Stimulated activated CD4-positive, alpha-beta T cell treated with anti-CD3 and anti-CD28 coated beads, Interleukin-2, amount 100 ng/mL, for 48 hours (primary cell): Measurements from ENCODE around the gene RASAL2.
A peak's percentile ranks its signal among the peaks of the same experiment; 100 is the strongest.

Experiments used
- DNase-seq, 2 donors: peaks; one replicate each; pipeline ENCODE4 v3.0.0-alpha.2; 2020

Gene RASAL2

GRCh38 chr1:178528953-178529335, 435.0 kb downstream of the RASAL2 start:
- no peak for DNase-seq

GRCh38 chr1:178529364-178530036, 435.6 kb downstream of the RASAL2 start:
- DNase-seq, result no peak

DNA sequence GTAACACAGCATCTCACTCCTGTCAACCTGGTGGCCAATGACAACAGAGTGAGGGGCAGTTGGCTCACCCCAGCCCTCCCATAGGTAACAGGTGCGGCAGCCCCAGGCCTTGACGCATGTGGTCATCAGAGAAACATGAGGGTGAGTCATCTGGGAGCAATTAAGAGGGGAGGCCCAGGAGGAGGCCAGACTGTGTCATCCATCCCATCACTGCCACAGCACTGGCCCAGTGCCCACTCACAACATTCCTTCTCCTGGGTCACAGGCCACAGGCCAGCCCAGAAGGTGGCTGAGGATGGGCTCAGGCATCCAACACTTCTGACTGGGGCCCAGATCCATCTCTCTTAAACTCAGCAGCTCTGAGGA, 436.1 kb downstream of the RASAL2 start:
- DNase-seq, result no peak

- DNase-seq, result no peak
These were observed 436.6 kb downstream of the RASAL2 start for GRCh38 chr1:178530502-178530901.

- DNase-seq, result no peak
These were observed 438.0 kb downstream of the RASAL2 start for GRCh38 chr1:178531887-178532286.

DNA sequence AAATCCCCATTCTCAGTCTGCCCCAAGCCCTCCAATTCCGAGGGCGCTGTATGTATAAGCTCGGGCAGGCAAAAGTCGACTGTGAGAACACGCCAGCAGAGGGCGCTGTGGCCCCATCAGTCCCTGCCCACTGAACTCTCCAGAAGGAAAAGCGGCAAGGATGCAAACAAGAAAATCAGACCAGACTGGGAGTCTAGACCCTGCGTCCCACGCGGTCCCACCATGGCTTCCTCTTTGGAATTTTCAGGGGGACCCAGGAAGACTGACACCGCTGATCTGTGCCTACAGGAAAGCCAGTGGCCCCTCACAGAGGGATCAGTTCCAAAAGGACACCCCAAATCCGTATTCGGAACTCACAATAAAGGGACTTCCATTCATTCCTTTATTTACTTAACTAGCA, 438.5 kb downstream of the RASAL2 start:
- peak; percentile 73 to 74 for DNase-seq

- DNase-seq, result no peak
These were observed 439.4 kb downstream of the RASAL2 start for GRCh38 chr1:178533121-178533946.
